Aorta (tissue), 5 donors: ENCODE measurements around the gene TMEM39B. TPM values are rescaled to one million over a fixed set of nuclear protein-coding genes. Genes with fewer than 3 reads are reported as not detected.
A peak's percentile ranks its signal among the peaks of the same experiment; 100 is the strongest.
"Not testable (repeated sequence)": the region's sequence is repeated elsewhere in the genome, so short reads cannot be mapped to it uniquely, and the experiment has no call there.

Experiments used
- ATAC-seq: fragments of 200-7000 bp; cut with Tn5 transposase; one replicate; pipeline ENCODE4 v1.9.1; 2022; ENCODE audit warnings: moderate library complexity; ENCODE audit not compliant: low FRiP score
- DNase-seq, 2 donors: peaks; one replicate each; pipeline ENCODE4 v3.0.0-alpha.2; 2020
- H3K27ac ChIP-seq, 2 donors: one replicate each; pipeline ENCODE4 v1.5.1; 2013; ENCODE audit warnings: low read length in 2 of 2, mild to moderate bottlenecking in 2 of 2, moderate library complexity in 2 of 2, control low read depth in 1 of 2, inconsistent platforms in 1 of 2, low read depth in 1 of 2
- H3K27me3 ChIP-seq, 2 donors: one replicate each; pipeline ENCODE4 v1.6.1; 2013; ENCODE audit warnings: control low read depth in 1 of 2, low read length in 1 of 2, mild to moderate bottlenecking in 1 of 2, moderate library complexity in 1 of 2; ENCODE audit not compliant: insufficient read depth in 2 of 2, control insufficient read depth in 1 of 2
- H3K36me3 ChIP-seq, 2 donors: one replicate each; pipeline ENCODE4 v1.6.1; 2013; ENCODE audit warnings: control low read depth in 1 of 2, low read length in 1 of 2, mild to moderate bottlenecking in 1 of 2; ENCODE audit not compliant: insufficient read depth in 2 of 2, control insufficient read depth in 1 of 2
- H3K4me1 ChIP-seq, 2 donors: one replicate each; pipeline ENCODE4 v1.6.1; 2013; ENCODE audit warnings: low read length in 2 of 2, control low read depth in 1 of 2, mild to moderate bottlenecking in 1 of 2, moderate library complexity in 1 of 2; ENCODE audit not compliant: insufficient read depth in 2 of 2, control insufficient read depth in 1 of 2
- H3K4me3 ChIP-seq, 2 donors: one replicate each; pipeline ENCODE4 v1.5.1; 2013; ENCODE audit warnings: low read length in 2 of 2, control low read depth in 1 of 2, mild to moderate bottlenecking in 1 of 2
- H3K9me3 ChIP-seq: one replicate; pipeline ENCODE4 v1.6.1; 2013; ENCODE audit warnings: mild to moderate bottlenecking, low read length; ENCODE audit not compliant: control insufficient read depth
- WGBS, 2 donors: extraction: QIAGEN DNeasy Blood & Tissue Kit; methylation state at CpG; one replicate each; pipeline ENCODE4 v1.1.7; 2013; 5-methylcytosine and 5-hydroxymethylcytosine counted together
- intact Hi-C, 2 donors: fragments of 100-400 bp; cut with DNase I; formaldehyde crosslinking; loops; one replicate each; pipeline versions ENCODE4 v1.14.2 to v1.15.0; 2022
- polyA plus RNA-seq, 2 donors: library from polyadenylated mRNA; stranded (reverse); fragments of 200-250 nt; gene quantifications; one replicate each; pipeline ENCODE4 v1.2.3, GENCODE V29; 2013
- total RNA-seq, 2 donors: library from RNA; stranded (reverse); fragmentation: NEBNext Ultra II Directional; extraction: Animal tissue kit (Norgen Biotek cat#: 25700); gene quantifications; one replicate each; pipeline ENCODE4 v1.2.1, GENCODE V29; 2021
- donor health status: healthy with polysubstance abuse.
- donor health status: Bipolar disorder and iron deficiency.
- donor health status: DM: no; HTN: no; CAD: no.
- donor health status: DM: no; HTN: no; CAD: no.
- donor health status: DM: yes; HTN: yes; CAD: no.

Gene TMEM39B
- total and polyA plus RNA-seq, 4 donors = 3.5 to 21.1 (median 15.4) TPM

GRCh38 chr1:32060914-32061313, 11.8 kb upstream of the TMEM39B start:
- intact Hi-C loops = loop anchor here (5.0 to 10.0 kb wide), 4 partner anchors 46 to 256 kb away; partner anchors contain the start of genes KHDRBS1 (in 2 of the 2) and PTP4A2 (in 1 of the 2)

DNA sequence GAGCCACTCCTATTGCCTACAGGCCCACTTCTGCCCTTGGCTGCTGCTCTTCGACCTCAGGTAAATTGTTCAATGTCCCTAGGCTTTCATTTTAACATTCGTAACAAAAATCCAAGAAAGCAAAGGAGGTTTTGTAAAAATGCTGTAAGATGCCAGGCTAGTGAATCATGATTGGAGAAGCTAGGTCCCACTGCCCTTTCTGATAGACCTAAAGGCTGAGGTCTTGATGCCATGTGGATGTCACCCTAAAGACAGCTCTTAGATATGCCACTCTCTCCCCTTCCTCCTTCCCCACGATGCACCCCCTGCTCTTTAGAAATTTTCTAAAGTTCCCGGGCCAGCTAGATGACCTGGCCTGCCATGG, 9.9 kb upstream of the TMEM39B start:
- Histone ChIP-seq H3K9me3 (no peaks in the 10 kb centered on the region), H3K4me3 (no peak overlapping the region), H3K27ac (peak overlapping the region; percentile 84 to 92), H3K36me3 (peaks cover 2 to 6% of the 10 kb centered on the region in 2 donors), H3K4me1 (peaks cover 2 to 5% of the 10 kb centered on the region in 2 donors), H3K27me3 (no peaks in the 10 kb centered on the region)
- DNase-seq = no peak
- WGBS, 2 donors = 18 to 23% methylated on average over 4 of the region's 4 CpGs
- ATAC-seq = peak; percentile 2
- intact Hi-C loops = loop anchor here (5.0 to 10.0 kb wide), 4 partner anchors 48 to 258 kb away; partner anchors contain the start of genes KHDRBS1 (in 2 of the 2) and PTP4A2 (in 1 of the 2)

More at GRCh38 chr1:32060914-32061313, 11.8 kb upstream of the TMEM39B start:
- ATAC-seq = no peak
- Histone ChIP-seq H3K4me1 (peaks cover 2 to 5% of the 10 kb centered on the region in 2 donors), H3K27ac (peak overlapping the region; percentile 30 to 41), H3K4me3 (no peak overlapping the region), H3K36me3 (peaks cover 2 to 6% of the 10 kb centered on the region in 2 donors), H3K27me3 (no peaks in the 10 kb centered on the region), H3K9me3 (no peaks in the 10 kb centered on the region)
- DNase-seq = no peak

GRCh38 chr1:32063261-32063681, 9.5 kb upstream of the TMEM39B start:
- peaks cover 2 to 5% of the 10 kb centered on the region in 2 donors for H3K4me1 ChIP-seq
- H3K9me3 ChIP-seq = no peaks in the 10 kb centered on the region
- no peaks in the 10 kb centered on the region for H3K27me3 ChIP-seq
- intact Hi-C loops = loop anchor here (5.0 to 10.0 kb wide), 4 partner anchors 48 to 258 kb away; partner anchors contain the start of genes KHDRBS1 (in 2 of the 2) and PTP4A2 (in 1 of the 2)
- WGBS, 2 donors = 0 to 3% methylated on average over 1 of the region's 1 CpG
- no peak overlapping the region for H3K4me3 ChIP-seq
- ATAC-seq (peak; percentile 78), DNase-seq (no peak)
- H3K27ac ChIP-seq = peak overlapping the region; percentile 84 to 92
- peaks cover 2 to 6% of the 10 kb centered on the region in 2 donors for H3K36me3 ChIP-seq

DNA sequence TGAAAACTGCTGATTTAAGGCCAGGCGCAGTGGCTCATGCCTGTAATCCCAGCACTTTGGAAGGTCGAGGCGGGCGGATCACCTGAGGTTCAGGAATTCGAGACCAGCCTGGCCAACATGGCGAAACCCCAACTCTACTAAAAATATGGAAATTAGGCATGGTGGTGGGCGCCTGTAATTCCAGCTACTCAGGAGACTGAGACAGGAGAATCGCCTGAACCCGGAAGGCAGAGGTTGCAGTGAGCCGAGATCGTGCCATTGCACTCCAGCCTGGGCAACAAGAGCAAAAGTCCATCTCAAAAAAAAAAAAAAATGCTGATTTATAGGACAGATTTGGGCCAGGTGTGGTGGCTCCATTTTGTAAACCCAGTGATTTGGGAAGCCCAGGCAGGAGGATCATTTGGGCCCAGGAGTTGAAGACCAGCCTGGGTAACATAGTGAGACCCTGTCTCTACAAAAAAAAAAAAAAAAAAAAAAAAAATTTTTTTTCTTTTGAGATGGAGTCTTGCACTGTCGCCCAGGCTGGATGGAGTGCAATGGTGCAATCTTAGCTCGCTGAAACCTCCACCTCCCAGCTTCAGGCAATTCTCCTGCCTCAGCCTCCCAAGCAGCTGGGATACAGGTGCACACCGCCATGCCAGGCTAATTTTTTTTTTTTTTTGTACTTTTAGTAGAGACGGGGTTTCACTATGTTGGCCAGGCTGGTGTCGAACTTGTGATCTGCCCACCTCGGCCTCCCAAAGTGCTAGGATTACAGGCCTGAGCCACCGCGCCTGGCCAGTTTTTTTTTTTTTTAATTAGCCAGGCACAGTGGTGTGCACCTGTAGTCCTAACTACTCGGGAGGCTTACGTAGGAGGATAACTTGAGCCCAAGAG, 6.9 kb upstream of the TMEM39B start:
- not testable (repeated sequence) for H3K9me3 ChIP-seq, DNase-seq, ATAC-seq, H3K4me3 ChIP-seq, H3K36me3 ChIP-seq, H3K4me1 ChIP-seq, H3K27me3 ChIP-seq
- intact Hi-C loops = loop anchor here (10.0 kb wide), 2 partner anchors 51 to 261 kb away; partner anchors contain the start of gene KHDRBS1 (in 1 of the 2)
- 55% methylated on average over 21 of the region's 21 CpGs for WGBS, 2 donors
- H3K27ac ChIP-seq = peak overlapping the region in 1 of 2 donors; percentile 3

DNA sequence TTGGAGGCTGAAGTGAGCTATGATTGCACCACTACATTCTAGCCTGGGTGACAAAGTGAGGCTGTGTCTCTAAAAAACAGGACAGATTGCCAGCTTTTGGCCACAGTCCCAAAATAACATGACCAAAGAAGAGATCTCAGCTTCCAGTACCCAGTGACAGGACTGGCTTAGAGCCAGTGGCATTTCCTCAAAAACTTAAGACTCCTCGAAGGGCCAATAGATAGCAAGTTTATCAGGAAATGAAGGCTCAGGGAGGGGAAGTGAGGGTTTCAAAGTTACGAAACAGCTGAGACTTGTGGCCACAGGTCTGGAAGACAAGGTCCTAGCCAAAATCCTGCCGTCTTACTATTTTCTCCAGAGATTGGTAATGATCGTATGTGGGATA, 6.3 kb upstream of the TMEM39B start:
- peak in 1 of 2 donors; percentile 88 for DNase-seq
- intact Hi-C loops = loop anchor here (10.0 kb wide), 2 partner anchors 52 to 262 kb away; partner anchors contain the start of gene KHDRBS1 (in 1 of the 2)
- peak; percentile 42 for ATAC-seq
- H3K27me3 ChIP-seq = no peaks in the 10 kb centered on the region
- no peaks in the 10 kb centered on the region for H3K9me3 ChIP-seq
- no peaks in the 10 kb centered on the region for H3K36me3 ChIP-seq
- peaks cover 2 to 5% of the 10 kb centered on the region in 2 donors for H3K4me1 ChIP-seq
- peak overlapping the region in 1 of 2 donors; percentile 3 for H3K27ac ChIP-seq
- no peak overlapping the region for H3K4me3 ChIP-seq
- 0 to 2% methylated on average over 4 of the region's 4 CpGs for WGBS, 2 donors

DNA sequence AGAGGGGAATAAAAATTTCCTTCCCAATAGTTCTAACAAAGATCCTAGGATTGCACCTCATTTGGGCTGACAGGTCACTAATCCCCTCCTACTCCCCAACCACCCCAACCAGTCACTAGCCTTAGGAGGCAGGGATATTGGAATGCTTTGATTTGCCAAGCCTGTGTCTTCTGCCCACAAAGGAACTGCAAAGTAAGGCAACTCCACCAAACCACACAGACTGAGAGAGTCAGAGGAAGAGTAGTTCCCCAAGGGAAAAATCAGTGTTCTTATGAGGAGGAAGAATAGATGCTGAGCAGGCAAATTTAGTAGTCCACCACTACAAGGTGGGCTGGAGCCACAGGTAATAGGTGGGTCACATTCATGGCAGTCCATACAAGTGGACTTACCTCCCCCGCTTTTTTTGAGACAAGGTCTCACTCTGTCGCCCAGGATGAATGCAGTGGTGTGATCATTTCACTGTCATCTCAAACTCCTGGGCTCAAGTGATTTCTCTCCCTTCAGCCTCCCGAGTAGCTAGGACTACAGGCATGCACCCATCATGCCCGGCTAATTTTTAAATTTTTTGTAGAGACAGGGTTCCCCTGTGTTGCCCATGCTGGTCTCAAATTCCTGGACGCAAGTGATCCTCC, 3.7 kb upstream of the TMEM39B start:
- Histone ChIP-seq H3K36me3 (no peaks in the 10 kb centered on the region), H3K9me3 (no peaks in the 10 kb centered on the region), H3K4me1 (no peaks in the 10 kb centered on the region), H3K27ac (peak overlapping the region in 1 of 2 donors; percentile 32), H3K4me3 (no peak overlapping the region), H3K27me3 (no peaks in the 10 kb centered on the region)
- DNase-seq (no peak), ATAC-seq (no peak)
- WGBS, 2 donors = 59 to 67% methylated on average over 5 of the region's 5 CpGs
- intact Hi-C loops = loop anchor here (10.0 kb wide), 2 partner anchors 54 to 264 kb away; partner anchors contain the start of gene KHDRBS1 (in 1 of the 2)

GRCh38 chr1:32071758-32072621, 749 bp upstream of the TMEM39B start:
- intact Hi-C loops = loop anchor here in 1 of 2 donors (5.0 kb wide), 1 partner anchor 35 kb away; the partner anchor contains the start of gene KPNA6
- ATAC-seq (no peak), DNase-seq (no peak)
- Histone ChIP-seq H3K27me3 (no peaks in the 10 kb centered on the region), H3K9me3 (no peaks in the 10 kb centered on the region), H3K36me3 (peaks cover 2% of the 10 kb centered on the region in 2 donors), H3K27ac (peak overlapping the region; percentile 68 to 85), H3K4me1 (no peaks in the 10 kb centered on the region), H3K4me3 (peak overlapping the region; percentile 37 to 67)
- WGBS, 2 donors = 4 to 6% methylated on average over 14 of the region's 14 CpGs
